Liver (tissue), 2 donors: ENCODE measurements around the gene ZNF195.
"Not testable (repeated sequence)": the region's sequence is repeated elsewhere in the genome, so short reads cannot be mapped to it uniquely, and the experiment has no call there.

Source experiments
- EGR1 ChIP-seq, 2 donors: IDR thresholded peaks; 2 replicates each; pipeline ENCODE4 v1.6.1; 2016 to 2018; ENCODE audit warnings: antibody characterized with exemption in 2 of 2, low read depth in 2 of 2
- MAX ChIP-seq: IDR thresholded peaks from 2 replicates; pipeline ENCODE4 v1.6.1; 2016; ENCODE audit warnings: antibody characterized with exemption
- donor health status: healthy.

- TF ChIP-seq EGR1 (IDR thresholded peaks at IDR 0.05; ENCODE audit: low read depth in 2 of 2); MAX: not testable (repeated sequence)
Observed at GRCh38 chr11:3393450-3393849, 14.5 kb upstream of the ZNF195 start.
